Astrocyte (in vitro differentiated cells and primary cell): Measurements from ENCODE around the gene SUSD3. TPM values are rescaled to one million over a fixed set of nuclear protein-coding genes. Genes with fewer than 3 reads are reported as not detected.
A peak's percentile ranks its signal among the peaks of the same experiment; 100 is the strongest.

Experiments used
- DNase-seq: peaks from one replicate; pipeline ENCODE4 v3.0.0-alpha.2; 2010; ENCODE audit warnings: low read depth
- FAIRE-seq: peaks from 2 replicates; lab custom pipeline; 2011; peaks lifted over from hg19 to GRCh38; lab: Jason Lieb, UNC
- H2AFZ ChIP-seq: 2 replicates; pipeline ENCODE4 v1.6.0; 2012; ENCODE audit warnings: low read depth, low read length, inconsistent platforms
- H3K27ac ChIP-seq: 2 replicates; pipeline ENCODE4 v1.5.1; 2011; ENCODE audit warnings: low read depth, low read length, inconsistent platforms
- H3K27me3 ChIP-seq: 2 replicates; pipeline ENCODE4 v1.6.0; 2011; ENCODE audit warnings: low read length, inconsistent platforms; ENCODE audit not compliant: insufficient read depth
- H3K36me3 ChIP-seq: 2 replicates; pipeline ENCODE4 v1.5.1; 2011; ENCODE audit warnings: low read length, inconsistent platforms; ENCODE audit not compliant: insufficient read depth
- H3K4me1 ChIP-seq: 2 replicates; pipeline ENCODE4 v1.5.1; 2011; ENCODE audit warnings: low read length, inconsistent platforms; ENCODE audit not compliant: insufficient read depth
- H3K4me2 ChIP-seq: 2 replicates; pipeline ENCODE4 v1.6.0; 2012; ENCODE audit warnings: low read length, inconsistent platforms
- H3K4me3 ChIP-seq: 2 replicates; pipeline ENCODE4 v1.5.1; 2011; ENCODE audit warnings: low read depth, mild to moderate bottlenecking, low read length, inconsistent platforms; ENCODE audit not compliant: insufficient read depth
- H3K79me2 ChIP-seq: 2 replicates; pipeline ENCODE4 v1.6.0; 2012; ENCODE audit warnings: mild to moderate bottlenecking, low read length, inconsistent platforms; ENCODE audit not compliant: insufficient read depth
- H3K9ac ChIP-seq: 2 replicates; pipeline ENCODE4 v1.6.0; 2012; ENCODE audit warnings: mild to moderate bottlenecking, low read length, inconsistent platforms
- H3K9me3 ChIP-seq: 2 replicates; pipeline ENCODE4 v1.5.1; 2012; ENCODE audit warnings: low read depth, mild to moderate bottlenecking, low read length, inconsistent platforms; ENCODE audit not compliant: insufficient read depth
- H4K20me1 ChIP-seq: 2 replicates; pipeline ENCODE4 v1.6.0; 2012; ENCODE audit warnings: low read length, inconsistent platforms; ENCODE audit not compliant: insufficient read depth
- H3K27ac Mint-ChIP-seq: one replicate; pipeline ENCODE4 v1.8.0; 2021; ENCODE audit warnings: mild to moderate bottlenecking, mixed read lengths; ENCODE audit not compliant: unreplicated experiment
- H3K27me3 Mint-ChIP-seq: one replicate; pipeline ENCODE4 v1.8.0; 2021; ENCODE audit warnings: low read depth, mixed read lengths; ENCODE audit not compliant: unreplicated experiment
- H3K36me3 Mint-ChIP-seq: one replicate; pipeline ENCODE4 v1.8.0; 2021; ENCODE audit warnings: low read depth, mixed read lengths; ENCODE audit not compliant: unreplicated experiment
- H3K4me1 Mint-ChIP-seq: one replicate; pipeline ENCODE4 v1.8.0; 2021; ENCODE audit warnings: low read depth, mixed read lengths; ENCODE audit not compliant: unreplicated experiment
- H3K4me3 Mint-ChIP-seq: one replicate; pipeline ENCODE4 v1.8.0; 2021; ENCODE audit warnings: mild to moderate bottlenecking, moderate library complexity, mixed read lengths; ENCODE audit not compliant: unreplicated experiment
- H3K9me3 Mint-ChIP-seq: one replicate; pipeline ENCODE4 v1.8.0; 2021; ENCODE audit warnings: mild to moderate bottlenecking, mixed read lengths; ENCODE audit not compliant: unreplicated experiment
- CTCF ChIP-seq: IDR thresholded peaks from 2 replicates; pipeline ENCODE4 v1.5.1; 2011; ENCODE audit warnings: low read depth, mild to moderate bottlenecking, inconsistent platforms, low read length, moderate library complexity; ENCODE audit not compliant: insufficient read depth
- EZH2 ChIP-seq: IDR thresholded peaks from 2 replicates; pipeline ENCODE4 v1.6.1; 2012; ENCODE audit warnings: mild to moderate bottlenecking, low read length, inconsistent platforms; ENCODE audit not compliant: insufficient read depth
- total RNA-seq: library from RNA; stranded (reverse); gene quantifications from 2 replicates; pipeline ENCODE4 v1.2.1, GENCODE V29; 2021

Gene SUSD3
- total RNA-seq, 1 donor from 2014 or later: not detected

- H4K20me1 ChIP-seq: peaks cover 5% of the 10 kb centered on the region
- FAIRE-seq (no peak), DNase-seq (no peak)
- no peak overlapping the region for H2AFZ ChIP-seq
- no peak overlapping the region for H3K9ac ChIP-seq
- H3K4me3 Mint-ChIP-seq: no peak overlapping the region
- no peaks in the 10 kb centered on the region for H3K36me3 ChIP-seq
- H3K4me1 Mint-ChIP-seq: no peaks in the 10 kb centered on the region
- TF ChIP-seq EZH2: no peak
- TF ChIP-seq CTCF: no peak
- no peak overlapping the region for H3K27ac ChIP-seq
- H3K9me3 Mint-ChIP-seq: no peaks in the 10 kb centered on the region
- peak overlapping the region; percentile 64 for H3K4me2 ChIP-seq
- H3K27ac Mint-ChIP-seq: no peak overlapping the region
- H3K79me2 ChIP-seq: no peaks in the 10 kb centered on the region
- H3K4me1 ChIP-seq: peaks cover 12% of the 10 kb centered on the region
- H3K9me3 ChIP-seq: no peaks in the 10 kb centered on the region
- no peaks in the 10 kb centered on the region for H3K36me3 Mint-ChIP-seq
- H3K27me3 Mint-ChIP-seq: peaks cover 9% of the 10 kb centered on the region
- no peaks in the 10 kb centered on the region for H3K27me3 ChIP-seq
- no peak overlapping the region for H3K4me3 ChIP-seq
Measured at GRCh38 chr9:93118863-93119702, 60.6 kb downstream of the SUSD3 start.

- Histone ChIP-seq H3K79me2 (no peaks in the 10 kb centered on the region), H3K27me3 (no peaks in the 10 kb centered on the region), H3K9me3 (no peaks in the 10 kb centered on the region), H3K4me3 (no peak overlapping the region), H3K36me3 (no peaks in the 10 kb centered on the region), H3K27ac (no peak overlapping the region), H3K4me1 (peaks cover 12% of the 10 kb centered on the region), H3K9ac (no peak overlapping the region), H3K4me2 (peak overlapping the region; percentile 64), H4K20me1 (peaks cover 5% of the 10 kb centered on the region), H2AFZ (no peak overlapping the region)
- Mint-ChIP-seq H3K4me3 (no peak overlapping the region), H3K4me1 (no peaks in the 10 kb centered on the region), H3K36me3 (no peaks in the 10 kb centered on the region), H3K27ac (no peak overlapping the region), H3K27me3 (peaks cover 9% of the 10 kb centered on the region), H3K9me3 (no peaks in the 10 kb centered on the region)
- FAIRE-seq: no peak
- no peak for DNase-seq
- no peak for TF ChIP-seq CTCF
- TF ChIP-seq EZH2: no peak
Measured at GRCh38 chr9:93119703-93119952, 61.1 kb downstream of the SUSD3 start.
